Suprapubic skin (tissue), 4 donors: ENCODE results near the gene SYNPO2. TPM values are rescaled to one million over a fixed set of nuclear protein-coding genes. Genes with fewer than 3 reads are reported as not detected.

Experiments used
- DNase-seq, 2 donors: peaks; one replicate each; pipeline ENCODE4 v3.0.0-alpha.2; 2019; ENCODE audit warnings: low spot score in 2 of 2
- H3K27ac ChIP-seq: fragments of 200-600 bp; sonication (generic); one replicate; pipeline ENCODE4 v1.5.1; 2019
- H3K27me3 ChIP-seq: fragments of 200-600 bp; sonication (generic); one replicate; pipeline ENCODE4 v1.5.1; 2019
- H3K36me3 ChIP-seq: fragments of 200-600 bp; sonication (generic); one replicate; pipeline ENCODE4 v1.5.1; 2019
- H3K4me1 ChIP-seq: fragments of 200-600 bp; sonication (generic); one replicate; pipeline ENCODE4 v1.5.1; 2019
- H3K4me3 ChIP-seq: fragments of 200-600 bp; sonication (generic); one replicate; pipeline ENCODE4 v1.5.1; 2019; ENCODE audit warnings: mild to moderate bottlenecking
- H3K9me3 ChIP-seq: fragments of 200-600 bp; sonication (generic); one replicate; pipeline ENCODE4 v1.5.1; 2019
- CTCF ChIP-seq, 2 donors: fragments of 200-600 bp in 1 of 2; fragments of 450-650 bp in 1 of 2; sonication (generic) in 1 of 2; IDR thresholded peaks; one replicate each; pipeline ENCODE4 v1.5.1; 2016 to 2019; ENCODE audit warnings: antibody characterized with exemption in 2 of 2, mild to moderate bottlenecking in 1 of 2, moderate library complexity in 1 of 2
- EP300 ChIP-seq: sonication (generic); formaldehyde crosslinking; IDR thresholded peaks from one replicate; pipeline ENCODE4 v1.6.1; 2017; ENCODE audit warnings: antibody characterized with exemption
- POLR2A ChIP-seq, 2 donors: fragments of 450-650 bp; IDR thresholded peaks; one replicate each; pipeline ENCODE4 v1.6.1; 2017; ENCODE audit warnings: antibody characterized with exemption in 2 of 2, mild to moderate bottlenecking in 2 of 2, moderate library complexity in 2 of 2
- POLR2AphosphoS5 ChIP-seq, 3 donors: sonication (generic); formaldehyde crosslinking; IDR thresholded peaks; one replicate each; pipeline ENCODE4 v1.6.1; 2017; ENCODE audit warnings: antibody characterized with exemption in 3 of 3
- WGBS: methylation state at CpG from one replicate; pipeline ENCODE4 v1.1.5; 2018; 5-methylcytosine and 5-hydroxymethylcytosine counted together
- total RNA-seq, 4 donors: library from RNA; depleted of rRNA; stranded (reverse); fragments of >200 nt; gene quantifications; one replicate each; pipeline ENCODE4 v1.1.0, GENCODE V29; 2016

Gene SYNPO2
- total RNA-seq, 4 donors from 2014 or later: 14.3 to 33.6 (median 19.1) TPM

- Histone ChIP-seq H3K4me1 (peaks cover 47% of the 10 kb centered on the region), H3K27me3 (no peaks in the 10 kb centered on the region), H3K9me3 (no peaks in the 10 kb centered on the region), H3K27ac (peak overlapping the region; percentile 7), H3K36me3 (no peaks in the 10 kb centered on the region), H3K4me3 (no peak overlapping the region)
- DNase-seq: no peak
- 0% methylated on average over 1 of the region's 1 CpG for WGBS
- TF ChIP-seq EP300 (no peak), POLR2A (IDR thresholded peaks at IDR 0.05) (no peak), CTCF (IDR thresholded peaks at IDR 0.05) (no peak), POLR2AphosphoS5 (IDR thresholded peaks at IDR 0.05) (no peak)
Measured at GRCh38 chr4:119100655-119101054, 212.0 kb downstream of the SYNPO2 start.

DNA sequence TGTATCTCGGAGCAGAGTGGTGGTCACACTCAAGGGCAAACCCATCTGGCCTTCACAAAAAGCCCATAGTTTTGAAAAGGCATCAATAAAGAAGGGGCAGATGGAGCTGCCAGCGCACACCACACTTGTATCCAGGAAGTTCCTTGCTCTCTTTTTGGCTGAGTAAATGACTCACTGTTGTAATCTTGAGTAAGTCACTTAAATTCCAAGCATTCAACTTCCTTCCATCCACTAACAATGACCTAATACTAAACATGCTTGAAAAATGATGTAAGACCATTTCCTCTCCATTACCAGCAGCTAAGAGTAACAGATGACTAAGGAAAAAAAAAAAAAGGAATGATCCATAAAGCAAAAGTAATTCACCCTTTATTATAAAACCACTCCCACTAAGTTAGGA, 214.6 kb downstream of the SYNPO2 start:
- peak in 1 of 2 donors; percentile 73 for DNase-seq
- Histone ChIP-seq H3K9me3 (no peaks in the 10 kb centered on the region), H3K4me1 (peaks cover 55% of the 10 kb centered on the region), H3K4me3 (no peak overlapping the region), H3K27me3 (no peaks in the 10 kb centered on the region), H3K27ac (no peak overlapping the region), H3K36me3 (no peaks in the 10 kb centered on the region)
- 78% methylated on average over 2 of the region's 2 CpGs for WGBS
- peak in 2 of 3 donors; percentile 31 to 37 for TF ChIP-seq POLR2AphosphoS5 (IDR thresholded peaks at IDR 0.05)
- no peak for TF ChIP-seq POLR2A (IDR thresholded peaks at IDR 0.05)

- DNase-seq: no peak
- Histone ChIP-seq H3K27ac (peak overlapping the region; percentile 23), H3K27me3 (no peaks in the 10 kb centered on the region), H3K4me3 (no peak overlapping the region), H3K9me3 (no peaks in the 10 kb centered on the region), H3K4me1 (peaks cover 43% of the 10 kb centered on the region), H3K36me3 (no peaks in the 10 kb centered on the region)
- TF ChIP-seq CTCF (IDR thresholded peaks at IDR 0.05): no peak
- no peak for TF ChIP-seq POLR2AphosphoS5 (IDR thresholded peaks at IDR 0.05)
- TF ChIP-seq EP300: no peak
- no peak for TF ChIP-seq POLR2A (IDR thresholded peaks at IDR 0.05)
- 57% methylated on average over 4 of the region's 4 CpGs for WGBS
Measured at GRCh38 chr4:119104644-119105273, 216.1 kb downstream of the SYNPO2 start.

- Histone ChIP-seq H3K4me1 (peaks cover 35% of the 10 kb centered on the region), H3K4me3 (no peak overlapping the region), H3K27me3 (no peaks in the 10 kb centered on the region), H3K9me3 (no peaks in the 10 kb centered on the region), H3K36me3 (no peaks in the 10 kb centered on the region), H3K27ac (no peak overlapping the region)
- 100% methylated on average over 1 of the region's 1 CpG for WGBS
- no peak for DNase-seq
- TF ChIP-seq POLR2AphosphoS5 (IDR thresholded peaks at IDR 0.05) (no peak), POLR2A (IDR thresholded peaks at IDR 0.05) (no peak), CTCF (IDR thresholded peaks at IDR 0.05) (no peak), EP300 (no peak)
Measured at GRCh38 chr4:119105605-119106004, 217.0 kb downstream of the SYNPO2 start.

DNA sequence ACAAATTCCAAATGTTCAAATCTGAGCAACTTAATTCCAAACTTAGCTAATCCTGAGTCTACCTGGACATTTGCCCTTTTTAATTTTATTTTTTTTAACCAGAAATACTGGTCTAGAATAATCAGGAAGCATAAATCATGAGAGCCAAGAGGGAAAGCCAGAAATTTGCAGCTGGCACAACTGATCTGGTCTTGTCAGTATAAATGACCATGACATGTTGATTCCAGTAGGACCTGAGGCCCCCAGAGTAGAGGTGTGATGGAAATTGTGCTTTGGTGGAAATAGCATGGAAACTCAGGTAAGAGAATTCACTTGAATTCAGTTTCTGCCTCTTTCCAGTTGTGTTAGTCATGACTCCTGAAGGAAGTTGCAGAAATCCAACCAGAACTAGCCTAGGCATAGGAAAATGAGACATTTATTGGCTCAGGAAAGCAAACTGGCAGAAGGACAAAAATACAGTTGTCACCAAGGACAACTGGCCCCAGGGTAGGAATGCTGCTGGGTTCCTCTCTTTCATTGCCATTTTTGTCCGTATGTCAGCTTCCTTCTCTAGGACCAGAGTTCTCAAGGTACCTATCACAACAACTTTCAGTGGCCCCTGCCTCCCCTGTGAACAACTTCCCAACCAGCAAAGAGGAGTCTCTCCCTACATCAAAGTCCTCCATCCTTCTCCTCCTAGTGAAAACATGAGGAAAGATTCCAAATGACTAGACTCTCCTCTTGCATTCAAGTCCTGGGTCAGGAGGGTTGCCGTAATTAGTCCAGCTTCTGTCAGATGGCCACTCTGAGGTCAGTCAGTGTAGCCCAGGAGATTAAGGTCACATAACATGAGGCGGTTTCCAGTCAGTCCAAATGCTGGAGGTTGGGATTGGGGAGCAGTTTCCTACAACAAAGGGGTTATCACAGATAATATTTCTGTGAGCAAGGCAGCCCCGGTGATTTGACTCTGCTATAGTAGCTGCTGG, 217.7 kb downstream of the SYNPO2 start:
- Histone ChIP-seq H3K36me3 (no peaks in the 10 kb centered on the region), H3K9me3 (no peaks in the 10 kb centered on the region), H3K4me3 (no peak overlapping the region), H3K27me3 (no peaks in the 10 kb centered on the region), H3K27ac (no peak overlapping the region), H3K4me1 (peaks cover 34% of the 10 kb centered on the region)
- no peak for DNase-seq
- WGBS: 64% methylated on average over 4 of the region's 4 CpGs
- TF ChIP-seq POLR2AphosphoS5 (IDR thresholded peaks at IDR 0.05): no peak
- no peak for TF ChIP-seq EP300
- TF ChIP-seq POLR2A (IDR thresholded peaks at IDR 0.05): no peak
- TF ChIP-seq CTCF (IDR thresholded peaks at IDR 0.05): no peak
